GM21723 (cell line): Measurements from ENCODE around the gene LINGO1.

ENCODE experiments used
- ATAC-seq: cut with Tn5 transposase; IDR thresholded peaks from one replicate; pipeline ENCODE4 v1.9.1; 2021; ENCODE audit warnings: mild to moderate bottlenecking, moderate library complexity; ENCODE audit not compliant: unreplicated experiment

Gene LINGO1, protein sequence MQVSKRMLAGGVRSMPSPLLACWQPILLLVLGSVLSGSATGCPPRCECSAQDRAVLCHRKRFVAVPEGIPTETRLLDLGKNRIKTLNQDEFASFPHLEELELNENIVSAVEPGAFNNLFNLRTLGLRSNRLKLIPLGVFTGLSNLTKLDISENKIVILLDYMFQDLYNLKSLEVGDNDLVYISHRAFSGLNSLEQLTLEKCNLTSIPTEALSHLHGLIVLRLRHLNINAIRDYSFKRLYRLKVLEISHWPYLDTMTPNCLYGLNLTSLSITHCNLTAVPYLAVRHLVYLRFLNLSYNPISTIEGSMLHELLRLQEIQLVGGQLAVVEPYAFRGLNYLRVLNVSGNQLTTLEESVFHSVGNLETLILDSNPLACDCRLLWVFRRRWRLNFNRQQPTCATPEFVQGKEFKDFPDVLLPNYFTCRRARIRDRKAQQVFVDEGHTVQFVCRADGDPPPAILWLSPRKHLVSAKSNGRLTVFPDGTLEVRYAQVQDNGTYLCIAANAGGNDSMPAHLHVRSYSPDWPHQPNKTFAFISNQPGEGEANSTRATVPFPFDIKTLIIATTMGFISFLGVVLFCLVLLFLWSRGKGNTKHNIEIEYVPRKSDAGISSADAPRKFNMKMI

DNA sequence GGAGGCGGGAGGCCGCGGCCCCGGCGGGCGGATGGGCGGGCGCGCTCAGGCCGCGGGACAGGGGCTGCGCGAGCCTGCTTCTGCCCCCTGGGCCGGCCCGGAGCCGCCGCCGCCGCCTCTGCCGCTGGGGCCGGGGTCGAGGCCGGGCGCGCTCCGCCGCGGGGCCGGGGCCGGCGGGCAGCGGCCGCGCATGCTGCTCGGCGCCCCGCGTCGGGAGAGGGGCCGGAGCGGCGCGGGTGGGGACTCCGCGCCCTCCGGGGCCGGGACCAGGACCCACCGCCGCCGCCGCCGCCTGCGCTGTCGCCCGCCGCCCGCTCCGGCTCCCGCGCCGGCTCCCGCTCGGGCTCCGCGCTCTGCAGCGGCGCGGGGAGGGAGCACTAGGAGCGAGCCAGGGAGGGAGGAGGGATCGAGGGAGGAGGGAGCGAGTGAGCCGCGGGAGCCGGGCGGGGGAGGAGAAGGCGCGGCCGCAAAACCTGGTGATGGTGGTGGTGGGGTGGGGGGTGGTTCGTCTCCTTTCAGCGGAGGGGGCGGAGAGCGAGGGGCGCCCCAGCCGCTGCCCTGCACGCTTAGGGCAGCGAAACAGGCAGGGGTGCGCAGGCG lies at the start of gene LINGO1:
Gene LINGO1 (minus strand): TSS at position 379 of the 600 bp plus-strand sequence. CDS start 597 bp downstream, outside the sequence.
- no peak for ATAC-seq

DNA sequence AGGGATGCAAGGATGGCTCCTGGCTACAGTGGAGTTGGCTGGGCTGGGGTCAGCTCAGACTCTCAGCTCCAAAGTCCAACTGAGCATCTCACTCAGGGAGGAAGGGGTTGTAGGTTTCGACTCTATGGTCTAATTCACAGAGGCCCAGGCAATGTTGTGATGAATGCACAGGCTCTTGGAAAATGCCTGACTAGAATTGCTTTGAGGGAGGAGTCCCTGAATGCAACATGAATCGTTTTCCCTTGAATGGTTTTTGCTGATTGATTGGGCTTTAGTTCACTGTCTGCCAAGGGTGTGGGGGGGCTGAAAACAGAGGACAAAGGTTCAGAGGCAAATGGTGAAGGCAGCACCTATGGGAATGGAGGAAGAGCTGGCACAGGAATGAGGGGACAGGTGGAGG lies 48.6 kb upstream of the LINGO1 start:
- no peak for ATAC-seq

DNA sequence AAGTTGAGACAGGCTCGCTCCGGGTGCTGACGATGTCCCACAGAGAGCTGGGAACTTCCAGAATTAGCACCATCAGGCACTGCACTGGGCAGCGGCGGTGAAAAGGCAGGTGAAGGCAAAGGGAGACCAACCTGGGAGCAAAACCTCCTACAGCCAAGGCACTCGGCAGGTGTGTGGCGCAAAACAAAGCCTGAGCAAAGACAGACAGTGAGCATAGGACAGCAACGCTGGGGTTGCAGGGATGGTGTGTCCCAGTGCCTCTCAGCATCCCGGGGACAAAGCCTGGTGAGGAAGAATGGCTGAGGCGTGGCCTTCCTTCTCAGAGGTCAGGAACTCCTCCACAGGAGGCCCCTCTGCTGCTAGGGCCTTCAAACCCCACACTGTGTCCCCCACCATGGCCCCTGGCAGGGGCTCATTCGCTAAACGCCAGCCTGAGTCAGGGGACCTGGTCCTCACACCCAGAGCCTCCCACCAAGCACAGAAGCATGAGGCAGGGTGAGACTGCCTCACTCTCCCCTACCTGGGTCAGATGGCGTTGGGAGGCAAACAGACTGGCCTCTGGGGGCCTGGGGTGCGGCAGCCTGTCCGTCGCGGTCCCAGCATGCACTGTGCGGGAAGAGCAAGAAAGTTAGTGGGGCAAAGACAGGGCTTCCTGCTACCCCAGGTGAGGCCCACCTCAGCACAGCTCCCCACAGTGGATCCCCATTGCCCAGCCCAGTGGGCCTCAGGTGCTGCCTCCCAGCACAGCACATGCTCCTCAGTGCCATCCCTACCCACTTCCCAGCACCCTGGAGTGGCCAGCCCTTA lies 44.1 kb upstream of the LINGO1 start:
- no peak for ATAC-seq

DNA sequence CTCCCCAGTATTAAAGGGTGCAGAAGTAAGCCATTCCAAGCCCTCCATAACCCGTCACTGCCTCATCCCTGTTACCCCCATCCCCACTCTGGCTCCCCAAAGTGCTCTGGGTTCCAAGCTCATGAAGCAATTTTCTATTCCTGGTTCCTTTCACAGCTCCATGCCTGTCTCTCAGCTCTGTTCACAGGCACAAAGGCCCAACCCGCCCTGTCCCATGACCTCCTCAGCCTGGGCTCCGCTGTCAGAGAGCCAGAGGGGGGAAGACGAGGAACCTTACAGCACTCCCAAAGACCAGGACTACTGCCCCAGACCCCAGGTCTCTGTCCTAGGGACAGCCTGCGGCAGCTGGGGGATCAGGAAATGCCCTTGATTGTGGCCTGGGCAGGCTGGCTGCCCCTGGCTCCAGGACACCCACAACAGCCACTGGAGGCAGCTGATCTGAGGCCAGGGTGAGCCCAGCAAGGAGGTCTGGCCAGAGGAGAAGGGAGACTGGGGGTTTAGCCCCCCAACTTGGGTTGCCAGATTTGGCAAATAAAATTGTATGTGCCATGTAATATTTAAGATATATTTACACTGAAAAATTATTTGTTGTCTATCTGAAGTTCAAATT lies 43.2 kb upstream of the LINGO1 start:
- ATAC-seq = no peak

DNA sequence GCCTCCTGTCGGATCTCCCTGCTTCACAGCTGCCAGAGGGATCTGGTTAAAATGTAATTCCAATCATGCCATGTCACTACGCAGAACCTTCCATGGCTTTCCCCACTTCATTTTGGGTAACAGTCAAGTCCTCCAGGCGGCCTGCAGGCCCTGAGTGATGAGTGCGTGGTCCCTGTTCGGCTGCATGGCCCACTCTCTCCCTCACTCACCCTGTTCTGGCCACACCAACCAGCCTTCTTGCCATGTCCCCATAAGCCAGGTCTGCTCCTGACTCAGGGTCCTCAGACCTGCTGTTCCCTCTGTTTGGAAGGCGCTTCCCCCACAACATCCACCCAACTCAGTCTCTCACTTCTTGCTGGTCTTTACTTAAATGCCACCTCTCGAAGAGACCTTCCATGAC lies 41.6 kb upstream of the LINGO1 start:
- ATAC-seq = no peak

DNA sequence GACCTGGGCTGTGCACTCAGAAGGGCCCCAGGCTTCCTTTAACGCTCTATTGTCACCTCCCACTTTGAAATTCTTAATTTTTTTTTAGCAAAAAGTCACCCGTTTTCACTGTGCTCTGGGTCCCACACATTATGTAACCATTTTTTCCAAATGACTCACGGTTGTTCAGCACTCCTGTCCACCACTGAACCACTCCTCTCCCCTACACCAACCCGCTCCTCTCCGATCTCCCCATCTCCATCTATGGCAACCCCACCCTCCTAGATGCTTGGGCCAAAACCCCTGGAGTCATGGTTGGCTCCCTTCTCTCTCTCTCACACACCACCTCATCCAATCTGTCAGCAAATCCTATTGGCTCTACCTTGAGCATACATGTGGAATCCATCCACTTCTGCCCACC lies 41.2 kb upstream of the LINGO1 start:
- no peak for ATAC-seq

DNA sequence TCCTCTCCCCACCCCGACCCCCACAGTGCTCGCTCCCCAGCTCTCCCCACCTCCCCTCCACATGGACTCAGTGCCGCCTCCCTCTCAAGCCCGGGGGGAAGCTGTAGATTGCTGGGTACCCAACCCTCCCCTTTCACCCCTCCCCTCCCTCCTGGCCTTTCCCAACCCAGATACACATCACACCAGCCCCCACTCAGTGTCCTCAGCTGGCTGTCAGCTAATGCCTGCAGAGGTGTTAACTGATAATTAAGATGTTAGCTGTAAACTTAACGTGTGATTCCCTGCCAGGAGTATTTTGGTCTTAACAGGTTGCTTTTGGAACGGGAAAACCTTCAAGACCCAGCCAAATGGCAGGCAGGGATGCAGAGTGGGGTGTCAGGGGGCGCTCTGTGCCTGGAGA lies 39.4 kb upstream of the LINGO1 start:
- ATAC-seq = no peak

DNA sequence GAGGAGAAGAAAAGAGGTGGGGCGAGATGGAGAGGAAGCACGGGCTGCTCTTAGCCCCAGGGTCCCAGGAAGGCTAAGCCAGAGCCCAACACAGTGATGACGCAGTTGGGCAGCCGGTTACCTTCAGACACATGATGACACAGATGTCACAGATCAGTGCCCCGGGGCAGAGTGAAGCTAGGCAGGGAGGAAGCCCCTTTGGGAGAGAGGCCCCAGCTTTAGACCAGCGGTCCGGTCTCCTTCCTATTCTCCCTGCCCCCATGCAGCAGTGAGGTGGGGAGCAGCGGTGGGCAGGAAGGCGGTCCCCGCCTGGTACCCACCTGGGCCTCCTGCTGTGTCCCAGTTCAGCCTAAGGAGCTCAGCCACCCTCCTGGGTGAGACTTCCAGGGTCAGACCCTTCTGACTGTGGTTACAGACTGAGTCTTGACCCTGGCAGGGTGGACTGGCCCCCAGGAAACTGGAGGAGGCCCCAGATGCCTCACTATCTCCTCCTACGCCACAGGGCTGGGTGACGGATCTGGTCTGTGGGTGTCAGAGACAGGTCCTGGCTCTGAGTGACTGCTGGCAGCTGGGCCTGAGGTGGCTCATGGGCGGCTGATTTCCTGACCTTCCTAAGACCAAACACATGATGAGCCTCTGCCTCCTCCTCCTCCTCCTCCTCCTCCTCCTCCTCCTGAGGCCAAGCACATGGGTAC lies 38.8 kb upstream of the LINGO1 start:
- ATAC-seq = no peak

DNA sequence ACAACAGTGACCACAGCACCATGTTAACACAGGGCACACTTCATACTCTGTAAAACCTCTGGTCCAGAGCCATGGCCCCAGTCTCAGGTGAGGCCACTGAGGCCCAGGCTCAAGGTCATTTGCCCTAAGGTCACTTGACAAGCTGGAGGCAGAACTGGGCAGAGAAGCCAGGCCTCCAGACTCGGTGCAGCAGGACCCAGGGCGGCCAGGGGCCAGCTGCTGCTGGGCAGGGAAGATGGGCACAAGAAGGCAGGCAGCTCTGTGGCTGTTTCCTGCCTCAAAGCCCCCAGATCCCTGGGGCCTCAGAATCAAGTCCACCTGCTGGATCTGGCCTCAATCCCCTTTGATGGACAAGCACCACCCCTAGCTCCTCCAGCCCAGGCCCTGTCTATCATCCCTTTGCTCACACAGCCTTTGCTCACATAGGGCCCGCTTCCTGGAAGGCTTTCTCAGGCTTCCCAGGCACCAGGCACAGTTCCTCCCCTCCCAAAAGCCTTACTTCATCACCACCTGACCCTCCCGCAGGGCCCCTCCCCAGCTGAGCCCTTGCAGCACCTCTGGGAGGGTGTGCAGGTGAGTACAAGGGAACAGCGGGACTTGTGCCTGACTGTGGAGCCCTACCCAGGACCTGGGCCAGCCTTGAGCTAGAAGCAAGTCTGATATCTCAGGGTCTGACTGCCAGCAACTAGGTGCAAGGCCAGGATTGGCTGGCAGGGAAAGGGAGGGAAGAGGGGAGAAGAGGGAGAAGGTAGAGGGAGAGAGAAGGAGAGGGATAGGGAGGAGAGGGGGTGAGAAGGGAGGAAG lies 38.0 kb upstream of the LINGO1 start:
- no peak for ATAC-seq

DNA sequence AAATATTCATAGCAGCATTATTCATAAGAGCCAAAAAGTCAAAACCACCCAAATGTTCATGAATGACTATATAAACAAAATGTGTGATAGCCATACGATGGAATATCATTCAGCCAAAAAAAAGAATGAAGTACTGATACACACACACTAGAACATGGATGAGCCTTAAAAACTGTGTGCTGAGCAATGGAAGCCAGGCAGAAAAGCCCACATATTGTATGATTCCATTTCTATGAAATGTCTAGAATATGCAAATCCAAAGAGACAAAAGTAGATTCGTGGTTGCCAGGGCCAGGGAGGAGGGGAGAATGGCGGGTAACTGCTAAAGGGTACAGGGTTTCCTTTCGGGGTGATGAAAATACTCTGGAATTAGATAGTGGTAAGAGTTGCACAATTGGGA lies 37.2 kb upstream of the LINGO1 start:
- no peak for ATAC-seq

DNA sequence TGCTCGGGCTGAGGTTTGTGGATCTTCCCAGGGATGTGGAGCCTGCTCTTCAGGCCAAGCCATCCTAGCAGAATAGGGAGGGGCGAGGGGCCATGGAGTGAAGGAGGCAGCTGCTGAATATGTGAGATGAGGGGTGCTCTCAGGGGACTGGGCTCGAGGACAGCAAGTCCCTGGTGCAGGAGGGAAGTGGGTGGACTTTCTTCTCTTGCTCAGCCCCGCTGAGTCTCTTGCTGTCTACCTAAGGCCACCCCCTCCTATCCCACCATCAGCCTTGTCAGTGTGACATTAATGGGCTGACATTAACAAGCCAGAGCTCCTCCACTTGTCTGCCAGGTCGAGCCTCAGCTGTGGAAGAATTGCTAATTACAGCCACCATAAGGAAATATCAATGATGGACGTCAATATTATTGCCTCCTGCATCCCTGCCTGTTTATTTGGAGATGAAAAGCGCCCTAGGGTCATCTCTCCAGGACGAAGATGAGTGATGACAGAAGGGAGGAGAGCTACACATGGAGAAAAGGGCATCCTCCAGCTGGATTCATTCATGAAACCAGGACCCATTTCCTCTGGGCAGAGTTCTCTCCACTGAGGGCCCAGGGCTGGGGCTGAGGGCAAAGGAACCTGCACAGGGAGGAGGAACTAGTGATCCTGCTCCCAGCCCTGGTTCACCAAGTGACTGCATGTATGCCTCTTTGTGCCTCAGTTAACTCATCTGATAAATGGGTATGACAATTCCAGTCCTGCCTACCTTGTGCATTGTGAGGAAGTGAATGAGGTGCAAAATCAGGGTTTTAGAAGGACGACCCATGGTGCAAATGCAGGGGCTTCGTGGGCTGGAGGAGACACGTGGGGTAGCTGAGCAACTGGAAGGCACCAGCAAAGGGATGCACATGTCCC lies 34.9 kb upstream of the LINGO1 start:
- ATAC-seq = no peak

DNA sequence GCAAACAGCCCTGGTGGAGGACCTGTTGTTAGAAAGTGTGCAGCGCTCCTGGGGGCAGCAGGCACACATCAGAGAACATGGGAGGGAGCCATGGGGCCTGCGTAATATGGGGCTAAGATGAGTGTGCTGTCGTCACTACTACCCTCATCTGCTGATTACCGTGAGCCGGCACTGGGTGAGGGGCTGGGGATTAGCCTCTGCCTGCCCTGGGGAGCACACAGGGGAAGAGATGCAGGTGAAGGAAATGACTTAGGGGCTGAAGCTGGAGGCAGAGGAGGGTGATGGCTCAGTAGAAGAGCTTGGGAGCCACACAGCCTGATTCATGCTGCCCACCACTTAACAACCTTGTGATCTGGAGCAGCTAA lies 33.6 kb upstream of the LINGO1 start:
- no peak for ATAC-seq

DNA sequence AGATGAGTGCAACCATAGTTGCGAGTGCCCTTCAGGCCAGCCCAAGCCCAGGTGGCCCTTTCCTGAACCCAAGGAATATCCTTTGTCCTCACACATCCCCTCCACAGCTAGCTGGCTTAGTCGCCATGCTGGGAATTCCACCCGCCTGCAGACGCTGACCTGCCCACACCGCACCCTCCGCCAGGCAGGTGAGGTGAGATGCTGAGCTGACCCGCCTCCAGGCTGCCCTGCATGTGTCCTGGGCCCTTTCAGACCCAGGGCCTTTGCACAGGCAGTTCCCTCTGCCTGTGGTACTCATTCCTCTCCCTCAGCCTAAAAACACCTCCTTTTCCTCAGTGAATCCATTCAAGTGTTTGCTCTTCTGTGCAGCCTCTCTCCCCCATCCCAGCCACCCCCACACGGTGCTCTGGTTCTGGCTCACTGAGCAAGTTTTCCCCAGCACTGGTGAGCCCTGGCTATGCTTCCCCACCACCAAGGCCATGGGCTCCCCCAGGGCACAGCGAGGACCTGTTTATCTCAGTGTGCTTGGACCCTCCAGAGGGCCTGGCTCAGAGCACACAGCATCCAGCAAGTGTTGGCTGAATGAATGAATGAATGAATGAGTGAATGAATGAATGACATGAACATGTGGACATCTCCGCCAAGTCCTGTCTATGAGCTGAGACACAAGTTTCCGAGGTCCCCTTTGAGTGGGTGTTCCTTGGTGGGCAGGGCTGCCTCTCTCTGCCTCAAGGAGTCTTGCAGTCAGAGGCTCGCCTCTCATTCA lies 33.0 kb upstream of the LINGO1 start:
- no peak for ATAC-seq

DNA sequence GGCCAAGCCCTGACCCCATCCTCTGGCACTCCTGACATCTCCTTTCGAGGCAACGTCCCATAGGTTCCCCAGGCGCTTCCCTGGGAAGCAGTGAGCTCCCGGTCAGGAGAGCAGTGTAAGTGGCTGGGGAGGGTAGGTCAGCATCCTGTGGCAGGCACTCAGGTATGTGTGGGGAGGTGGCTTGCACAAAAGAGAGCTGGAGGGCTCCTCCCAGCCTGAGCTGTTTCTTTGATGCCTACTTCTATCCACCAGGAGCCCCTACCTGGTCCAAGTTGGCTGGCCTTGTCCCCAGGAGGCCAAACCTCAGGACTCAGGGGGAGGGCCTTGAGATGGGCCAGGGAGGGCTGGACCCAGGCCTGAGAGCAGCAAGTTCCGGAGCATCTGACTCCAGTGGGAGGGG lies 31.7 kb upstream of the LINGO1 start:
- no peak for ATAC-seq

DNA sequence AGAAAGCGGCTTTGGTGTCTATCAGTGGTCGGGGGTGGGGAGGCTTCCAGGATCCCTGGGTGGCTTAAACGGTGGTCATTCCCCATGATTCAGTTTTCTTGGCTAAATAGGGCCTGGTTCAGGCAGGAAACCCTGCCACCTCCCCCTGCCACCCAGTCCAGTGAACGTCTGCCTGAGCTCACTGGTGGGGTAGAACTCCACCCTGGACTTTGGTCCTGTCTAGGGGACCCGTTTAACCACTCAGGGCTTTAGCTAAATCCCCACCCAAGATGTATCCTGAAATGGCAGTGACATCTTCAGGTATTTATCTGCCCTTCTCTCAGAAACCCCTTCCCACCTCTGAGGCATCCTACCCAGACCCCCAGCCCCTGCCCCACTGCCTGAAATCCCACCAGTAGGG lies 30.5 kb upstream of the LINGO1 start:
- no peak for ATAC-seq

DNA sequence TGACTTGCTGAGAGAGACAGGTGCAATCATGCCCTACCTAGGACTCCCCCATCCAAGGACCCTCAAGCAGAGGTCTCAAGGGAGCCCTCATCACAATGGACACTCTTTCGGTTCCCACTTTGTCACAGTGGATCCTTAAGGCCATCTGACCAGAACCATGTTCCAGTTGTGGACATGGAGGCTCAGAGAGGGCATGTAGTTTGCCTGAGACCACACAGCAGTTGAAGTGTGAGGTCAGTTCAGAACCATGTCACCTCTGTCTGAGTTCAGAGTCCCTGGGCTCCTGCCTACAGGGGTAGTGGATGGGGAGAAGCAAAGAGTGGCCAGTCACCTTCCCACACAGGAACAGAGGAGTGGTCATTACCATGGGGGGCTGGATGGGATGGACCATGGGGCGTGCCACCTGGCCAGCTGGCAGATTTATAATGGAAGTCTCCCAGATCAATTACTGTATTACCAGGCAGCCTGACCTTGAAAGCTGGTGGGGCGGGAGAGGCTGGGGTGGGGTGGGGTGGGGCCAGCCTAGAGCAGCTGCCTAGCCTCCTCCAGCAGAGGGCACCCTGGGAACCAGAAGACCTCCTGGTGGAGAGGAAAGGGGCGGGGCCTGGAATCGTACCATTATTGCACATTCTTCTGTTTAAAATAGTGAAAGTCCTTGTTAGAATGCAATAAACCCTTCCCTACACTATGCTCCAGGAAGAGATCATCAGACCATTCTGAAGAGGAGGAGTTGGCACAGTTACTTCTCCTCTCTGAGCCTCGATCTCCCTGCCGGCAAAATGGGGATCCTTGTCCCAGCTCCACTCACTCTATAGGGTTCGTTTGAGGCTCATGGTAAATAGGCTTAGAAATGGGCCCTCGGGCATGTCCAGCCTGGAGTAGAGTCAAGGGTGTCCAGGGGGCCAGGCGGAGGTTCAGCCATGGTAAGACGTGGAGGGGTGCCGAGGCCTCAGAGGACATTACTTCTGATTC lies 26.9 kb upstream of the LINGO1 start:
- ATAC-seq = no peak

DNA sequence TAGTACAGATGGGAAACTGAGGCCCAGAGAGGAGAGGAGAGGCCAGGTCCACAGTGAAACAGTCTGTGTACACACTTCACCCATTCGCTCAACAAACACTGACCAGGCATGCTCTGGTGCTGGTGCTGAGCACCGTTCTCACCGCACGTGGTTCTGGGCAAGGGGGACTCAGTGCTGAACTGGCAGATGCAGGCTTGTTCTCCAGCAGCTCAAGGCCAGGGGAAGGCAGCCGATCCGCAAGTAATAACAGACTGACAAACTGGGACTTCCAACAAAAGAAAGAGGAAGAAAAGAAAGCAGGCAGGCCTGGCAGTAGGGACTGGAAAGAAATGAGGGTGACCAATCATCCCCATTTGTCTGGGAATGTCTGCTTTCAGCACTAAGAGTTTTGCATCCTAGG lies 25.6 kb upstream of the LINGO1 start:
- ATAC-seq = no peak
